HG03135 (cell line): ENCODE data around the gene DLGAP1.
"Not testable (repeated sequence)": the region's sequence is repeated elsewhere in the genome, so short reads cannot be mapped to it uniquely, and the experiment has no call there.

Experiments used
- ATAC-seq: cut with Tn5 transposase; IDR thresholded peaks from one replicate; pipeline ENCODE4 v1.9.1; 2021; ENCODE audit warnings: mild to moderate bottlenecking, moderate library complexity; ENCODE audit not compliant: unreplicated experiment

DLGAP1 gene

DNA sequence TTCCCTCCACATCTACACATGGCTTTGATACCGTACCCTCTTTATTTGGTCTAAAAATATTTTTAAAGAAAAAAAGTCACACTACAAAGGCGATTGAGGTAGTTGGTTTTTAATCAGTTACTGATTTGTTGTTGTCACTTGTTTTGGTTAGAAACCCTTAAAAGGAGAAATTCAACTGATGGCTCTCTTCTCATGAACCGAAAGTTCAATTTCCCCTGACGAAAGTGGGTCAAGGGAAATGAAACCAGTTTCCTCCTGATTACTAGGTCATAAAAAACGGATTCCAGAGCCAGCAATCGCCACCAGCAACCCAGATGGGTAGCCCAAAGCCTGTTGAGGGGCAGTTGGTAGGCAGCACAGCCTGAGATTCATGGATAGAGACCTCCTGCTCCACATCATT lies 63.2 kb downstream of the DLGAP1 start:
- ATAC-seq = no peak

DNA sequence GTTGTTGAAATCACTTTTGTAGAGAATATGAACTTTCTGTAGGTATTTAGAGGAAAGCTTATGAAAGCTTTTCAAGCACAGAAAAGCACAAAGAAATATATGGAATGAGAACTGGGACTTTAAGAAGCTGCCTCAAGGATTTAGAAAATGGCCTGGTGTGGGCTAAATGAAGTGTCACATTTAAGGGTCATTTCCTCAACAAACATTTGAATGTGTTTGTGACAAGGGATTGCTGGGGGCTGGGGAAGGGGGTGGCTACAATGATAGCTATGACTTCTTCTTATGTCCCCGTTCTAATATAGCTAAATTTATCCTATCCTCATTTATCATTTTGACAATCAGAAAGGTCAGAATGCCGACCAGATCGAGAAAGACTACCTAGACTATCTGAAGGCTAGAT lies 69.2 kb downstream of the DLGAP1 start:
- ATAC-seq = no peak

DNA sequence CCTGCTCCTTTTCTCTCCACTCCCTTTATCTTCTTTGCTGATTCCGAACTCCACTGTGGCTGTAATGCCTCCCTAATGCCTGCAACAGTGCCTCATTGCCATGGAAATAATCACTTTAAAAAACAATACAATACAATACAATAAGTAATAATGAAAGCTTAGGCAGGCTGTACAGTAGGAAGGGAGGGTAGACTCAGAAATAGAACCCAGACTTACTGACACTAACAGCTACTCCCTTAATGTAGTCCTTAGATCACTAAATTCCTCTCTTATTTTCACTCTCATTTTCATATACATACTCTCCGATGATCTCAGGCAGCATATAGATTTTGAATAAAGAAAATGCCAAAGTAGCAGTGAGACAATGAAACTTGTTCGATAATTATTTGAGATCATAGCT lies 70.2 kb downstream of the DLGAP1 start:
- no peak for ATAC-seq

DNA sequence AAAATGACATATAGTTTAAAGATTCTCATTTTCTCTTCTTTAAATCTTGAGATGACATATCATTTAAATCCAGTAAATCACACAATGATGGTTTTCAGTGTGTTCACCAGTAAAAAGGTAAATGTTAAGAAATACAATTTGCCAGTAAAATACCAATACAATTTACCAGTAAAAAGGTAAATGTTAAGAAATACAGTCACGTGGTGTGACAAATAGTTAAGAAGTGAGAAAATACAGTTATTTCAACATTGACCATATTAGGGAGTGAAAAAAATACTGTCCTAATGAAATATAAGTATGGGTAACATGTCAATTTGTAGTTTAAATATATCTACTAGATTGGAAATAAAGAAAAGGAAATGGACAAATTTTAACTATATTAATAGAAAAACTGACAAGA lies 80.5 kb downstream of the DLGAP1 start:
- no peak for ATAC-seq

DNA sequence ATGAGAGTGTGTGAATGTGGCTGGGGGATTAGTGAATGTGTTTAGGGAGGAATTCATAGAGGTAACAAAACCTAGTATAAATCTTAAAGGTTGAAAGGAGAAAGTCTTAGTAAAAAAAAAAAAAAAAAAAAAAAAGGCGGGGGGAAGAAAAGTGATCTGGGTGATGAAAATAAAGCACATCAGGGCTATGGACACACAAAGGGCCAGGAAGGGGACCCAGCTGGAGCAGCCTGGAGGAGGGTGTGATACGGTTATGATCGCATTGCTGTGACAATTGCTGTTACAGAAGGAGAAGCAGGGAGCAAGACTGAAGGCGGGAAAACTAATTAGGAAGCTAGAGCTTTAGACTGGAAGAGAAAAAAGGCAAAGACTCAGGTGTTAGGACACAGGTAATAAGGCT lies 85.4 kb downstream of the DLGAP1 start:
- ATAC-seq = no peak

DNA sequence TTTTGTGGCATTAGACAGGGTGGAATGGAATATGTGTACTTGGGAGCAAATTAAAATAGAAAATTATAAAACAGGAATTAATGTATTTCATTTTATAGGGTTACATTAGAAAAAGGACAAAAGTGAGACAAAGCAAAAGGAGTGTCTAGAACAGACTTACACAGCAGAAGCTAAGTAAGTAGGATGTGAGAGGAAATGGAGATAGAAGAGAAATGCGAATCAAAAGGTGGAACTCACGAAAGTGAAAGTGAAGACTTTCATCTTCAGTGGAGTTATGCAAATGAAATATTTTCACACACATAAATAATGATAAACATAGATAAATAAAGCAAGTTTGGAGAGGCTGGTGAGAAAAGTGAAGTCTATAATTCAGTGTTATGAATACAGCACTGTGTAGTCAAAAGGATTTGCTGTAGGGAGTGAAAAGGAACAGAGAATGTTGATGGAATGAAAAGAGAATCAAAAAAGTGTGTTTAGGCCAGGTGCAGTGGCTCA lies 94.8 kb downstream of the DLGAP1 start:
- ATAC-seq = no peak

DNA sequence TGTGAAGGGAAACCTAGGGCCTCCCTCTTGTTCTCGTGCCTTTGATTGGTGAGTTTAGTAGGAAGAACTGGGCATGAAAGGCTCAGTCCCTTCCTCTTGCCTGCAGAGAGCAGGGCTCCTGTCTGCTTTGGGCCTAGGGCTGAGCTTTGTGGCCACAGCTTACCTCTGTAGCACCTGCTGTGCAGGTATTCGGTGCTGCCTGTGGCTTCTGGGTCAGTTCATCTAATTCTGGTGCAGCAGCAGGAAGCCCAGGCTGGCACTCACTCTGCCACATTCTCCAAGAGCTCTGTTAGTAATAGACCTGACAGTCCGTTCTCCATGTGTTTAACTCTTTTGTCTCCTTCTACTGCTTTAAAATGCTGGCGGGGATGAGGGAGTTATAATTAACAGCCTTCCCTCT lies 96.5 kb downstream of the DLGAP1 start:
- ATAC-seq = no peak

DNA sequence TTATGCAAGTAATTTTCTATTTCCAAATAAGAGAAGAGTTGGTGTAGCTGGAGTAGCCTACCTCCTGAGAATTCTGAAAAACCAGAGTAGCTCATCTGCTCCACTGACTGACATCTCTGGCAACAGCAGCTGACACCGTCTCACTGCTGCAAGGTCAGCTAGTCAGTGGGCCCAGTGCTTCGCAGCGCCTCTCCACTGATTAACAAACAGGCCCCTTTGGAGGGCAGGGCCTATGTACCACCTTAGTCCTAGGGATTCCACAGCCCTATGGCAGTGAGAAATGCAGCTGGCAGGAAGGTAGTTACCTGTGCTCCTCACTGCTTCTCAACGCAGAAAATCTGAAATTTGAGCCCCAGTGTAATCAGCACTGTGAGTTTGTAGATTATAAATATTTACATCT lies 97.5 kb downstream of the DLGAP1 start:
- ATAC-seq = no peak

DNA sequence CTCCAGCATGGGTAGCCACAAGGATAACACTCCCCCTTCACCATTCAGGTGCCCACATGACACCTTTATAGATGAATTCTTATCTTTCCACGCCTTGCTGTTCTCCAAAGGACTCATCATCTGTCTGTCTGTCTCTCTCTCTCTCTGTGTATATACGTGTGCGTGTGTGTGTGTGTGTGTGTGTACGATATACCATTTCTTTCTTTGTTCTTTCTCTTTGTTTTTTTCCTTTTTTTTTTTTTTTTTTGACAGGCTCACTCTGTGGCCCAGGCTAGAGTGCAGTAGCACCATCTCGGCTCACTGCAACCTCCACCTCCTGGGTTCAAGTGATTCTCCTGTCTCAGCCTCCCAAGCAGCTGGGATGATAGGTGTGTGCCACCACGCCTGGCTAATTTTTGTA lies 98.2 kb downstream of the DLGAP1 start:
- no peak for ATAC-seq

DNA sequence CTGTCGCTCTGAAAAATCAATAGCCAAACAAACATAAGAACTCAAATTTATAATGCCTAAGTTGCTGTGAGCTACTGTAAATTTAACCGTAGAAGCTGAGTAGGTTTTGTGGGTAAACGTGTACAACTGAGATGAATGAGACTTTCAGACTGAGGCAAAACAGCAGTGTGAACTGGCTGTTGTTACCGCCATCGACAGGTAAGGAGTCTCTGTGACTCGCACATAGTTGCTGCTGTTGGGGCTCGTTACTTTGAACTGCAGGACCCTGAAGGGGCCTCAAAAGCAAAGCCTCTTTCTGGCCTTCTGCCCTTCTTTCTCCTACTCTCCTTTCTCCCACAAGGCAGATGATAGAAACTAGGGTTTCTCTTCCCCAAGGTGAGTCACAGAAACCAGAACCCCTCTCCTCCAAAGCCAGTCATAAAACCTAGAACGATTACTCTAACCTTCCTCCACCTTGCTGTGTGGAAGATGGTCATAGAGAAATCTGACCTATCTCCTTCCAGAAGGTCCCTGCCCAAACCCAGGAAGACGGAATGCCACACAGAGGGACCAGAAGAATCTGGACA lies 101.2 kb downstream of the DLGAP1 start:
- ATAC-seq = no peak

DNA sequence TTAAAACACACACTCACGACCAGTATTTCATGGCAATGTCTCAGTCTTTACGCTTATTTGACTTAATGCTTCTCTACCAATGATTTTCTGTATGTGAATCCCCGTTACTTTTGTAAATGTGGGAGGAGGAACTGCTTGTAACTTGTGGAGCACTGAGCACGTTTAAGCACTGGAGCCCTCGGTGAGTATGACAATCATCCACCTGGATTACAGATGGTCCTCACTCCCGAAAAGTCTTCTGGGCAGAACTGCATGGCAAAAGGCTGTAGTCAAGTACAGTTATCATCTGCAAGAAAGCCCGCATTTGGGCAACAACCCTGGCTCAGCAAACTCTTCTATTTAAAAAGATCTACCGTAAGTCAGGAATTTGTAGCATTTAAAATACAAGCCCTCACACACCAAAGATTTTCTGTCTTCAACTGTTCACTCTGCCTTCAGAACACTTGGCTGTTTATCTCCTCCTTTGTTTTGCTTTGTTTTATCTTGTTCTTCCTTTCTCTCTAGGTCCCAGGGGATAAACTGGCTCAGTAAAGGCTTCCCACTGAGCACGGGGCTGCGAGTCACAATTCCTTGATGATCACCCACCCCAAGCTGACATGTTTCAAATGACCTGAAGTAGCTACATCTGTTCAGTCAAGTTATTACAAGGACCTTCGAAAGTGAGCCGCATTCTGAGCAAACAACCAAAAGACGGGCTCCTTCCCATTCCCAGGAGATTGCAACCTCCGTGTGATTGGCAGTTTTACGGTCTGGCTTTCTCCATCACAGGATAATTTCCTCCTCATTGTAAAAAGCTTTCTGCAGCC lies 102.2 kb downstream of the DLGAP1 start:
- ATAC-seq = no peak

DNA sequence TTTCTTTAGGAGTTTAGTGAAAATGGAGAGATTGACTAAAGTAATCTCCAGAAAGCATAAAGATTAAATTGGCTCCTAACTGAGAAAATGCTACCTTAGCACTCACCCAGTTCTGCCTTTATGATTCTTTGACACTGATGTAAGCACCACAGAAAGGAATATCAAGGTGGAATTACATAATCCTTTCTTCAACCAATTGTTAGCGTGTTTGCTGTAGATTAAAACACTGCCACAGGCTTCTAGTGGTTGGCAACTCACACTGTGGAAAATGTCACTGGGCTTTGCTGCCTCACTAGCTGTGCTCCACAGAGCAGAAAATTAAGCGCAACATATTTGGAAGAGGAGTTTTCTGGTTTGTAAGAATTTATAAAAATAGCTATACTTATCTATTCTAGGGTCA lies 104.1 kb downstream of the DLGAP1 start:
- ATAC-seq = no peak

DNA sequence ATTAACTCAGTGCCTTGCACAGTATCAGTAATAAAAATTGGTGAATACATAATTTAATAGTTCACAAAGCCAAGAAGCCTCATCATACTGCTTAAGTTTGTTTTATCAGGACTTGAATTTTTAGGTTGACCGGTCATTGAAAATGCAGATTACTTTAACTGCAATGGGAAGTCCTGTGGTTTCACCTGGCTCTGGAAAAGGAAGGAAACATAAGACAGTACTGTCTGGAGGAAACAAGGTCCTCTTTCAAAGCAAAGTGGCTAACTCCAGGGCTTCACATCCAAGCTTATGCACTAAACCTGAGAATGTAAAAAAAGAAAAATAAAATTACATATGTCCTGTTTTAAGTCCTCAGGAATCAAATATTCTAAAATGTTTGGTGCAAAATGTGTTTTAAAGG lies 119.7 kb downstream of the DLGAP1 start:
- ATAC-seq = no peak

DNA sequence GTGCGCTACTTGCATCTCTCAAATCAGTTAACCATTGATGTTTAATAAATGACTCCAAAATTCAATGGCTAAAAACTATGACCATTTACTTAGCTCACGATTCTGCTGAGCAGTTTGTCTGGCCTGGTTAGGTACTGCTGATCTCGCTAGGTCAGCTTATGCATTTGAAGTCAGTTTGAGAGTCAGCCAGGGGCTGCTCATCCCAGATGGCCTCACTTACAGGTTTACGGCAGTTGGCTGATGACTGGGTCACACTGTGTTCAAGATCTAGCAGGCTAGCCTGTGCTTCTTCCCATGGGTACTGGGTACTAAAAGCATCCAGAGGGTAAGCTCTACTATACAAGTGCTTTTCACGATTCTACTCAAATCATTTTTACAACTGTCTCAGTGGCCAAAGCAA lies 122.1 kb downstream of the DLGAP1 start:
- no peak for ATAC-seq

DNA sequence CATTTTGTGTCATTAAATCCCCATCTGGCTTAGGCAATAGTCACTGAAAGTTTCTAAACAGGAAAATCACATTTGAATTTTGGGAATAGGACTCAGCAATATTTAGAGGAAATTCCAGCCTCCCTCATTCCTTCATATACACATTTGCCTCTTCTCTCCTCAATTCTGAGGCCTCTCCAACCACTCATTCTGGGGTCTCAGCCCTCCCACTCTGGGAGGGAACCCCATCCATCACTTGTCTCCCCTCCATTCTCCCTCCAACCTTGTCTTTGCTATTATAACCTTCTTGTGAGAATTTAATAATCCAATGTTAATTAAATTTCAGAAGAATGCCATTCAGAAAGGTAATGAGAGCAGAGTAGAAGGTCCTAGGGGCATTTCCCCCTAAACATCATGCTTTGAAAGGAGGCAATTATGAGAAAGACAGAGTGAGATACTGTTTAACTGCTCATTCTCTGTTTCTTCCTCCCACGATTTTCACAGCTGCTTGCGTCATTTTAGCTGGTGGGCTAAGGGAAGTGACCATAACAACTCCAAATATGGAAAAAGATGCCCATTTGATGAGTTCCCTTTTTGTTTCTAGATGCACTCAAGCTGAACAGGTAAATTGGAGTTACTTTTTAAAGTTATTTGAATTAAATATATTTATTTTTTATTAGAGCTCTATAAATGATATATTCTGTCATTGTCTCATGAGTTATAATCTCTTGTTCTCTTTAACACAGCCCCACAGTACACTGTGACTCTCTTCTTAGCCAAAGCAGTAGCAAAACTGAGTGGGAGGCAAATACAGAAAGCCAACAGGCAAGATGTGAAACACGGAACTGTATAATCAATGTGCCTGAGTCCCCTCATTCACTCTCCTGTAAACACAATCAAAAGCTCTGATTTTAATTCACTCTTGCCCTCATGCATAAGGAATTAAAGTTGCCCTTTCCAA lies 135.1 kb downstream of the DLGAP1 start:
- no peak for ATAC-seq

DNA sequence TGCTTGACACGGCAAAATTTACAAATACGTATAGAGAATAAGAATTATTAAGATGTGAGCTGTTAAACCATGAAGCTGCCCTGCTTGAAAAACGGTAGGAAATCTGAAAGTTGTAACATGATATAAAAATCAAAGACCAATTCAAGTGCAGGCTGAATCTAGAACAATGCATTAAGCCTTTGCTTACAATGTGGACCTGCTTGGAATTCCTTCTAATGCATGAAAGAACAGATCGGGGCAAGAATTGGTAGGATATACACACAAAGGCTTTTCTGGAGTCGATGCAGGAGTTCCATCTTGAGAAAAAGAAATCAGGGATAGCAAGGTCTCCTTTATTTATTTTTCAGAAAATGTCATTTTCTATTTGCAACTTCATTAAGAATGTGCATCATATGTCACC lies 136.8 kb downstream of the DLGAP1 start:
- no peak for ATAC-seq

DNA sequence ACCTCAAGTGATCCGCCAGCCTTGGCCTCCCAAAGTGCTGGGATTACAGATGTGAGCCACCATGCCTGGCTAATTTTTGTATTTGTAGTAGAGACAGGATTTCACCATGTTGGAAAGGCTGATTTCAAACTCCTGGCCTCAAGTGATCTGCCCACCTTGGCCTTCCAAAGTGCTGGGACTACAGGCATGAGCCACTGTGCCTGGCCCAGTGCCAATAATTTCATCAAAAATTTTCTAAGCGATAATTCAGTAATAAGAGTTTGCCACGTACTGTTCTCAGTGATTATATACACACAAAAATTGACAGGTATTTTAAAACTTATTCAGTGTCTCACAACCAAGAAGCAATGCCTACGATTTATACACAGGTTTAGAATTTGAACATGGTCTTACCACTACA lies 143.2 kb downstream of the DLGAP1 start:
- ATAC-seq = not testable (repeated sequence)

DNA sequence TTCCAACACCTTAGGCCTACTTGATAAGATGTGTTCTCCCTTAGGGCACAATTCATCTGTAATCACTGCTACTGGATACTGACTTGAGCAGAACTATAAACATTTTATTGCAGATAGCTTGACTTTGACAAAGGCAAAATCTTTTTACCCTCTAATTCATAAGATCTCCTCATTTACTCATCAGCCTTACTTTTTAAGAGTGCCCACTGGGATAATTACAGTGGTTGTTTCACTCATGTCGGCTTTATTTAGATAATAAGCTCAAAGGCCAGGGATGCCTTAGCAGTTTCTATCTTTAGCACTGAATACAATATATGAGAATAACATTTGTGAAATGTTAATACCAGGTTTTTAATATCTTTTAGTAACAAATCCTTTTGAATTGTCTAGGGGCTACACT lies 144.0 kb downstream of the DLGAP1 start:
- ATAC-seq = no peak

DNA sequence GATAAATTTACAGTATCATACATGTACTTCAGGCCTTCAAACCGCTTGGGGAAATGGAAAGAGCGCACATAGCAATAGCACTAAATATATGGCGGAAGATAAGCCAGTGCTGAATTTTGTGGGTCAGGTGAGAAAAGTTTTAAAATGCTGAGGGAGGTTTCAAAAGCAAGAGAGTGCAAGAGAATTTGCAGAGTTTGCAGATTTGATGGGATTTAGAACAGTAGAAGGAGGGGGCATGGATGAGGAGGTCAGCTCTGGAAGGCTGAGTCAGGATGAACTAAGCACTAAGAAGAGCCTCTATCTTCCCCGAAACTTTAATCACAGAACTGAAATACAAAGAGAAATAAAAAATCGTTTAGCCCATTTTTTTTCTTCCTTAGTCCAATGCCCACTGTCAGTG lies 145.9 kb downstream of the DLGAP1 start:
- ATAC-seq = no peak

DNA sequence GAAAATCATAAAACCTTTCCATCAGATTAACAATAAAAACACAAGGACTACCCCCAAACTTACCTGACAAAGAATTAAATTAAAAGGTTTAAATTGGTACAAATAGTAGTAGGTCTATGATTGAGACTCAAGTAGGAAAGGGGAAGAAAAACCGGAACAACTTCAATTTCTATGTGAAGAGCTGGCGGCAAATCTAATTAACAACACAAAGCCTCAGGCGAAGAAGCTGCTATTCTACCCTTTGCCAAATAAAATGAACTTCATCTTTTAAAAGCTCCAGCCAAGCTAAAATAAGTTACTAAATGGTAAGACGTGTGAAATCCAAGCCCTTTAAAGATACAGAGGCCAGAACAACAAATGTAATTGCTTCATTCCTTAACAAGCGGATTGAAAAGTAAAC lies 146.5 kb downstream of the DLGAP1 start:
- no peak for ATAC-seq

DNA sequence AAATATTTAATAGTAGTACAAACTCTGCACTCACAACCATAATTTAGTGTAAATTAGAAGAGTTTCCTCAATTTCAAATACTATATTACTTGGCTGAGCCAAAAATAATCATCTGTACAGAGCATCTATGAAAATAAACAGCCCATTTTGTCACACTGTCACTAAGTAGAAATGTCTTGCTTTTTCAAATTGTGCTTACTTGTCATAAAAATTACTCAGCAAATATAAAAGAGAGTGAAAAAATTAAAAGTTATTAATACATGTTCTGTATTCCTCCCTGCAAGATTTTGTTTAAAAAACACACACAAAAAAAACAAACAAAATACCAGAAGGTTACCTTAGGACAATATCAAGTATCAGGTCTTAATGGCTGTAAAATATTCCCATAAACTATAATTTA lies 155.7 kb downstream of the DLGAP1 start:
- ATAC-seq = no peak

DNA sequence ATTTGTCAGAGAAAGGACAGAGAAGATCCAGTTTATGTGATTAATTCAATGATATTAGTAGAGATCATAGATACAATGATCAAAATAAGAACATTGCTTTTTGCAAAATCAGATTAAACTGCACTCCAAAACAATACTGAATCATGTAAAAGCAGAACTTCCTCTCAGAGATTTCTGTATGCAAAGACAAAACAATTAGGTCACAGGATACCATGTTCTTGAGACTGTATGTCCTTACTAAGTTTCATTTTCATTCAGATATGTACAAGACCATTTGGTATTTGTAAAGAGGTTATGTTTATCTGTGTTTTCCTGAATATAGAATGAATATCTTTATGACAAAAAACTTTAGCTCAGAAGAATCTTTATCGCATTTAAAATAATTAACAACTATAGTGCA lies 161.8 kb downstream of the DLGAP1 start:
- ATAC-seq = no peak
